K562 treated with DMSO at 1 percent for 48 hours (cell line): ENCODE data around the gene PLIN1. TPM values are rescaled to one million over a fixed set of nuclear protein-coding genes. Genes with fewer than 3 reads are reported as not detected.

Source experiments
- total RNA-seq: library from RNA; unstranded; fragments of 300-600 nt; gene quantifications from 2 replicates; pipeline ENCODE4 v1.2.3, GENCODE V29; 2022; ENCODE audit warnings: low replicate concordance; ENCODE audit errors: extremely low read depth

Gene PLIN1
- not detected in 2 replicates for total RNA-seq

GRCh38 chr15:89679212-89679611 lies at the start of gene PLIN1:
TSS of gene PLIN1 (minus strand) at chr15:89679367. CDS start at chr15:89677489, 1,878 bp downstream.

GRCh38 chr15:89690276-89691218 lies 11.4 kb upstream of the PLIN1 start, which contains the start of the genes PEX11A and WDR93:
TSS of gene PEX11A (minus strand) at chr15:89690754. CDS start at chr15:89690632, 122 bp downstream.
TSS of gene WDR93 (plus strand) at chr15:89690811. CDS start at chr15:89701747, 10,936 bp downstream.

GRCh38 chr15:89654847-89655805 lies 24.0 kb downstream of the PLIN1 start, which contains the start of gene KIF7:
TSS of gene KIF7 (minus strand) at chr15:89655467. CDS start at chr15:89652930, 2,537 bp downstream.

Other genes starting within 250 kb of the PLIN1 start
- not detected in 2 replicates for gene RHCG, start 182.8 kb downstream of the PLIN1 start, total RNA-seq
- not detected in 2 replicates for gene TICRR, start 103.9 kb downstream of the PLIN1 start, total RNA-seq
- gene KIF7, start 23.9 kb downstream of the PLIN1 start, total RNA-seq: not detected in 2 replicates
- gene PEX11A, start 11.4 kb upstream of the PLIN1 start, total RNA-seq: not detected in 2 replicates
- not detected in 2 replicates for gene WDR93, start 11.4 kb upstream of the PLIN1 start, total RNA-seq
- not detected in 2 replicates for gene MESP1, start 71.9 kb upstream of the PLIN1 start, total RNA-seq
- not detected in 2 replicates for gene MESP2, start 97.0 kb upstream of the PLIN1 start, total RNA-seq
- not detected in 2 replicates for gene ANPEP, start 135.5 kb upstream of the PLIN1 start, total RNA-seq
- not detected in 2 replicates for gene AP3S2, start 214.6 kb upstream of the PLIN1 start, total RNA-seq
- not detected in 2 replicates for gene ARPIN, start 233.6 kb upstream of the PLIN1 start, total RNA-seq